Measurements from ENCODE around the gene EN2.

DNA sequence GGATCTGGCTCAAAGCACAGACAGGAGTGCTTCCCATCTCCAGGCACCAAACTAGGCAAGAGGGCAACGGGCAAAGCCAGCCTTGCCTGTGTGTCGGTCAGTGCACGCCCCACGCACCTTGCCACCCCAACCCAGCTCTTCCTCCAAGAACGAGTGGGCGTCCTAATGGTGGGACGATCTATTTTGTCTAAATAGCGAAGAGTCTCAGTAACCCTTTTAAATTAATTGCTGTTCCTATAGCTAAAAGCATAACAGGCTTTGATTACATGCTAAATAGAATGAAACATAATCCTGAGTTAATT, 12.2 kb downstream of the EN2 start:
- TF ChIP-seq, protein P1, sequence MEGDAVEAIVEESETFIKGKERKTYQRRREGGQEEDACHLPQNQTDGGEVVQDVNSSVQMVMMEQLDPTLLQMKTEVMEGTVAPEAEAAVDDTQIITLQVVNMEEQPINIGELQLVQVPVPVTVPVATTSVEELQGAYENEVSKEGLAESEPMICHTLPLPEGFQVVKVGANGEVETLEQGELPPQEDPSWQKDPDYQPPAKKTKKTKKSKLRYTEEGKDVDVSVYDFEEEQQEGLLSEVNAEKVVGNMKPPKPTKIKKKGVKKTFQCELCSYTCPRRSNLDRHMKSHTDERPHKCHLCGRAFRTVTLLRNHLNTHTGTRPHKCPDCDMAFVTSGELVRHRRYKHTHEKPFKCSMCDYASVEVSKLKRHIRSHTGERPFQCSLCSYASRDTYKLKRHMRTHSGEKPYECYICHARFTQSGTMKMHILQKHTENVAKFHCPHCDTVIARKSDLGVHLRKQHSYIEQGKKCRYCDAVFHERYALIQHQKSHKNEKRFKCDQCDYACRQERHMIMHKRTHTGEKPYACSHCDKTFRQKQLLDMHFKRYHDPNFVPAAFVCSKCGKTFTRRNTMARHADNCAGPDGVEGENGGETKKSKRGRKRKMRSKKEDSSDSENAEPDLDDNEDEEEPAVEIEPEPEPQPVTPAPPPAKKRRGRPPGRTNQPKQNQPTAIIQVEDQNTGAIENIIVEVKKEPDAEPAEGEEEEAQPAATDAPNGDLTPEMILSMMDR (conservative IDR thresholded peaks at IDR 0.05; ENCODE audit: low read length): no peak
- TF ChIP-seq EZH2phosphoT487 (IDR thresholded peaks at IDR 0.05; ENCODE audit: borderline replicate concordance, low read depth, low read length): no peak

Data from OCI-LY7 (cell line).